Fibroblast of mammary gland (primary cell): ENCODE data around the gene SOX6.

Source experiments
- DNase-seq: peaks from one replicate; pipeline ENCODE4 v3.0.0-alpha.2; 2010; ENCODE audit warnings: low read depth
- H3K4me3 ChIP-seq: 2 replicates; pipeline ENCODE4 v1.5.1; 2011; ENCODE audit warnings: low read depth, mild to moderate bottlenecking, low read length, moderate library complexity; ENCODE audit not compliant: control insufficient read depth
- CTCF ChIP-seq: conservative IDR thresholded peaks from 2 replicates; pipeline ENCODE4 v1.5.1; 2011; ENCODE audit warnings: low read depth, low read length, inconsistent platforms; ENCODE audit not compliant: control insufficient read depth, insufficient read depth

SOX6 gene

GRCh38 chr11:16335236-16335962 is 20.9 kb downstream of the SOX6 start:
- no peak overlapping the region for H3K4me3 ChIP-seq
- TF ChIP-seq CTCF, result no peak
- no peak for DNase-seq

GRCh38 chr11:16326679-16327297 is 29.6 kb downstream of the SOX6 start:
- no peak for TF ChIP-seq CTCF
- no peak overlapping the region for H3K4me3 ChIP-seq
- no peak for DNase-seq

GRCh38 chr11:16322190-16322589 is 34.2 kb downstream of the SOX6 start:
- no peak overlapping the region for H3K4me3 ChIP-seq
- DNase-seq, result no peak
- no peak for TF ChIP-seq CTCF

GRCh38 chr11:16321148-16321547 is 35.2 kb downstream of the SOX6 start:
- DNase-seq, result no peak
- no peak overlapping the region for H3K4me3 ChIP-seq
- TF ChIP-seq CTCF, result no peak

- no peak for DNase-seq
- TF ChIP-seq CTCF, result no peak
- no peak overlapping the region for H3K4me3 ChIP-seq
These were observed 38.0 kb downstream of the SOX6 start for GRCh38 chr11:16318320-16318719.

GRCh38 chr11:16317712-16318111 is 38.6 kb downstream of the SOX6 start:
- DNase-seq, result no peak
- TF ChIP-seq CTCF, result no peak
- no peak overlapping the region for H3K4me3 ChIP-seq
